ELF-1 (cell line): ENCODE measurements around the gene SWT1.
A peak's percentile ranks its signal among the peaks of the same experiment; 100 is the strongest.

Experiments used
- DNase-seq: peaks from one replicate; pipeline ENCODE4 v3.0.0-alpha.2; 2016; ENCODE audit warnings: low read depth, low spot score

SWT1 gene, protein sequence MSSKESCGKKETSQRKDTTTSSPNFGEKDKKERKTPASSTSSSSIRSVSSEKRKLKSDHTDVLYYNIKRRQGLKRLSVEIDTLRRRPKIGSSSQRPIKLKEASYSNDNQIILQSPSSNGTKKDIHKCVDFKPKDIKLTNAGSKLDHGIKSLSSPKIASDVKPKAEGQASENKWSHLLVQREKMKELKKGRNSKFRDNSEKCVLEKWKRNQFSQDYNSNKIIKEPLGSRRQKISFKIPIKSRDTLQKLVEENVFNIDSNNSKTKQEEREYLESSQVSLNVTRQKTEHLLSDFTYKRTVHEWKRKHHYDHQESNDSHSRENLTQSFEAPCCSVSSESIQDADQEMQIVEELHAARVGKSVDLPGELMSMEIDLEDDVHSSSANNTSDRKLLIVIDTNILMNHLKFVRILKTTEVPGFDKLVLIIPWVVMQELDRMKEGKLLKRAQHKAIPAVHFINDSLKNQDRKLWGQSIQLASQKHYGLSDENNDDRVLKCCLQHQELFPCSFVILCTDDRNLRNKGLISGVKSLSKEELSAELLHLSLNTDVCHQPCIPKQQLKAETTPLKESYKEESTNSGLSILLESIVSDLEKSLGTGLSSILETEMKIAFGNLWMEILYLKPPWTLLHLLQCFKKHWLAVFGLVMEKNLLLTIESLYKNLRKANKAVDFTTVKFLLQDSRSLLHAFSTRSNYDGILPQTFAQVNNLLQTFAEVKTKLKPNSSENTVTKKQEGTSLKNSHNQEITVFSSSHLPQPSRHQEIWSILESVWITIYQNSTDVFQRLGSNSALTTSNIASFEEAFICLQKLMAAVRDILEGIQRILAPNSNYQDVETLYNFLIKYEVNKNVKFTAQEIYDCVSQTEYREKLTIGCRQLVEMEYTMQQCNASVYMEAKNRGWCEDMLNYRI

DNA sequence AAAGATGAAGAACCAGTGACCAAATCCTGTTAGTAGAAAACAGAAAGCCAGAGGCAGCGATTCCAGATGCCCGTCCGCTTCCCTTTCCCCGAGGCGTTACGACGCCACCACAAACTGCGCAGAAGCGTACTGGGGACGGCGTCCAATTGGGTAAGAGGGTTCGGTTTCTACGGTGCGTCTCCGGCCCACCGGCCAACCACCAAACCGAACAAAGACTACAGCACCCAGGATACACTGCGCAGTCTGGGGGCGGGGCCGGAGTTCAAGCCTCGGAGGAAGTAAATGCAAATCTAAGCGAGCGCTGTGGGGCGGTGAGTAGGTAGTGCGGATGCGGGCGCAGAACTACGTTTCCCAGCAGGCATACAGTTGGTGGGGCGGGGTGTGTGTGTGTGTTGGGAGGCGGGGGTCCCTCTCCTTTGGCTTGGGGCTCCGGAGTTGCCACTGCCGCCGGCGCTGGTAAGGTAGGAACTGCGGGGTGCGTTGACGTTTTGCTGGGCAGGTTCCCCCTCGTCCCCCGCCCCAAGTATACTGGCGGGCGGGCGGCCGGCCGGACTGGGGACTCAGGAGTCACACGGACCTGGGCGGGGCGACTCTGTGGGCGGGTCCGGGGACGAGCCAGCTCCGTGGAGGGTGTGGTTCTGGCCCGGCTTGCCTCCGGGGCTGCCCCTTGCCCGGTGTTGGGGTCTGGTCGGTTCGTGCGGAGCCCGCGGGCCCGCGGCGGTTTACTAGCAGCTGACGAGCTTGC is at the start of gene SWT1, which contains the start of gene TRMT1L:
Gene SWT1, plus strand, starts transcription at position 314 of the 745 bp plus-strand sequence. CDS start 3,675 bp downstream, outside the sequence.
Gene TRMT1L, minus strand, starts transcription at position 100 of the 745 bp plus-strand sequence. CDS start 241 bp downstream, outside the sequence.
- DNase-seq, result peak; percentile 100

DNA sequence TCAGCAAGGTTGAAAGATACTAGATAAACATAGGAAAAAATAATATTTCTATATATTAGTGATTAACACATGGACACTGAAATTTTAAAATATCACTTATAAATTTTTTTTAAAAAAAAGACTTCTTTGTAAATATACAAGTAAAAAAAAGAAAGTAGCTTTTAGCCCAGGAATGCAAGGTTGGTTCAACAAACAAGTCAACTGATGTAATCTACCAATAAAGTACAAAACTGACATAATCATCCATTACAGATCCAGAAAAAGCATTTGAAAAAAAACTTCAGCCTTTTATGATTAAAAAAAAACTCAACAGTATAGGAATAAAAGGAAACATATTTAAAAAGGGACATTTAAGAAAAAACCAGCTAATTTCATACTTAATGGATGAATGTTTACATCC is 48.6 kb upstream of the SWT1 start:
- DNase-seq, result no peak

DNA sequence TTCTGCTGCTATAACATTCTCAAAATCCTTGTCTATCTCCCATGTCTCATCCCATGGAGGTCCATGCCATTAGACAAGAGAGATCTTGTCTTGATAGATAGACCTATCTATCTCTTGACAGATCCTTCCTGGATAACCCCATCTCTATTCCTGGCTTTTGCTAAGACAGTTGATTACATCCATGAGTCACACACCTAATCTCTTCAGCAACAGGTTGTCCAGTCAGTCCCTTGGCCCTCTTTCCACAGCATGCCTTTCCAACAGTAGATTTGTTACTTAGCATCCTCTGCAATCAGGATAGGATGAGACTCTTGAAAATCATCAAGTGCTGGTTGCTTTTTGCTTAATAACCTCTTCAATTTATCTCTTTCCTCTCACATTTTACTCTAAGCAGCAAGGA is 46.8 kb upstream of the SWT1 start:
- no peak for DNase-seq

DNA sequence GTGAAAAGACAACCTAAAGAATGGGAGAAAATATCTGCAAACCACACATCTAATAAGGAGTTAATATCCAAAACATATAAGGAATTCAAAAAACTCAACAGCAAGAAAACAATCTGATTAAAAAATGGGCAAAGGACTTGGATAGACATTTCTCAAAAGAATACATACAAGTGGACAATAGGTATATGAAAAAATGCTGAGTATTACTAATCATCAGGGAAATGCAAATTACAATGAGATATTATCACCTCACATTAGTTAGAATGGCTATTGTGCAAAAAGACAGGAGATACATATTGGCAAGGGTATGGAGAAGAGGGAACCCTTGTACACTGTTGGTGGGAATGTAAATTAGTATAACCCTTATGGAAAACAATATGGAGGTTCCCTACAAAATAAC is 45.1 kb upstream of the SWT1 start:
- no peak for DNase-seq

DNA sequence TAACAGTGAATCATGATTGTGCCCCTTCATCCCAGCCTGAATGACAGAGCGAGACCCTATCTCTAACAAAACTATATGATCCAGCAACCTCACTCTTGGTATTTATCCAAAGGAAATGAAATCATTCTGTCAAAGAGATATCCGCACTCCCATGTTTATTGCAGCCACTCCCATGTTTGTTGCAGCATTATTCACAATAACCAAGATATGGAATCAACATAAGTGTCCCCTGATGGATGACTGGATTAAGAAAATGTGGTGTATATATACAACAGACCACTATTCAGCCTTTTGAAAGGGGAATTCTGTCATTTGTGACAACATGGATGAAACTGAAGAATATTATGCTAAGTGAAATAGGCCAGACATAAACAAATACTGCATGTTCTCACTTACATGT is 44.6 kb upstream of the SWT1 start:
- DNase-seq, result no peak

DNA sequence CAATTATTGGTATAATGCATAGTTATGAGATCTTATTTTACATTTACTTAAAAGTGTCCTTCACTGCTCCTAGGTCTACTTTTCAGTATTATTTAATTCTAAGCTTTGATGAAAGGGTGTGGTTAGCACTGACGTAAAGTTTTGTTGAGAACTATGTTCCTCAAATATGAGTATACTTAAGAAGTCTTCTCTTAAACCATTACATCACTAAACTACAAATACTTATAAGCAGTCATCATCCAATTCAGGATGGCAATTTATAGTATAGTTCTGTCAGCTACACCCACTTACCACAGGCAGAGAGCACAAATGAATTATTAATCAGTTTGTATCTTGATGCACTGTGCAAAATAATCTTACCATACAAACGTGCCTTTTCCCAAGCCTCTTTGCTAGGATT is 27.3 kb upstream of the SWT1 start:
- no peak for DNase-seq

DNA sequence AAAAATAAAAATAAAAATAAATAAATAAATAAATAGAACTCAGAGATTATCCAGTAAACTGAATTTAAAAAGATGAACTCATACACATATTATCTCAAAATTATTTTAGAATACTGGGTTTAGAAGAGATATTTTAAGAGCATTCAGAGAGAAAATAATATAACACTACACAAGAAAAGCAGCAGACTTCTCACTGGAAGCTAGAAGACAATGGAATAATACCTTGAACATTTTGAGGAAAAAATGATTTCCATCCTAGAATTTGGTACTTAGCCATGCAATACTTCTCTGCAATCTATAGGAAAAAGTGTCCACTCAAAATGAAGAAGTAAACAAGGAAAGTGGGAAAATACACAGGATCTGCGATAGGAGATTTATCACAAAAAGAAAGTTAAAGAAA is 24.4 kb upstream of the SWT1 start:
- no peak for DNase-seq

DNA sequence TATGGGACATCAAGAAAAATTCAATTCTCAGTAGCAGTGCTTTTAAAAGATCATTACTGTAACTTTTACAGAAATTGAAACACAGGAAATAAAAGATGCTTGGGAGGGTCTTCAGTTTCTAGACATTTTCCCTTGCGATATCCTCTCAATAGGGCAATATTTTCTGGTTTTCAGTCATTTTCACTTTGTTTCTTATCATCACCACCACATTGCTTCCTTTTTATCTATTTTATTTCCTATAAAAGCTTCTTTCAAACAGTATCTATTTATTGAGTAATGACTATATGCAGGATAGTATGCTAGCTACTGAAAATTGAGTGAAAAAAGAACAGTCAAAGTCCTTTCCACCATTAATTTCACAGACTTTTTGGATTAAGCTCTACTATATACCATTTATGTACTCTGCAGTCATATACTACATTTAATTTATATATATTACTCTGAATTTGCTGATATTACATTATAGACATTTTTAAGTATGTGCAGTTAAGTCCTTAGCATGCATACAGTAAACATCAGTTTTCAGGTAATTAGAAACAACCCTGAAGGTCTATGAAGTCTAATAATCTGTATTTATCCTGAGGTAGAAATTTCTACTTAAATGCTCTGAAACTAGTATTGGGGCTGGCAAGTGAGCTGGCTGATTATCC is 18.9 kb upstream of the SWT1 start:
- DNase-seq, result no peak

DNA sequence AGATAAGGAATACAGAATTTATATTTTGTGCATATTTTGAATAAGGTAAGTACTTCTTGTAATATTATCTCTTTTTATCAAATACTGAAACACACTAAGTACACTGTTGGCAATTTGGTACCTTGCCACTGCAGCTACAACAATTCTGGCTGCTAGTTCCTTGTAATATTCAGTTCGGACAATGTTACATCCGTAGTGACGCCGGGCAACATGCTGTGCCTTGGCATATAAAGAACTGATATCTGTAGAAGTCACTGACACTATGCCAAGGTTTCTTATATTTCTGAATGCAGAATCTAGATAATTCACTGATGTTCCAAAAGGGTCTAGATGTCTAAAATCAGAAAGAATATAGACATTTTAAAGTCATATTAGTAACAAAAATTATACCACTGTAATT is 17.7 kb upstream of the SWT1 start:
- DNase-seq, result no peak

DNA sequence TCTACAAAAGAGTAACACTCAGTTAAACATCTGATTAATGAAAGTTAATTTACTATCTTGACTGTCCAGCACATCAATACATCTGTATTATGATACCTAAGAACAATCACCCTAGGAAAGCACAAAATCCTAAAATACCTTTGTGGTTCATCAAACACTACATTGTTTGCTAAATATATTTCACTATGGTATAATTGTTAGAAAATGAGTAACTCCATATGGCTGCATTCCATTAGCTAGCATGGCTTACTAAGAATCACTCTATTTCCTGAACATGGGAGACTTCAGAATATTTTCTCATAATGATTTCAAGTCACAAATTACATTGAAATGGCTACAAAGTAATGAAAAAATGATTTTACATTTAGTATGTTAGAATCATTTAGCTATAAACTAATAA is 12.7 kb upstream of the SWT1 start:
- DNase-seq, result no peak

DNA sequence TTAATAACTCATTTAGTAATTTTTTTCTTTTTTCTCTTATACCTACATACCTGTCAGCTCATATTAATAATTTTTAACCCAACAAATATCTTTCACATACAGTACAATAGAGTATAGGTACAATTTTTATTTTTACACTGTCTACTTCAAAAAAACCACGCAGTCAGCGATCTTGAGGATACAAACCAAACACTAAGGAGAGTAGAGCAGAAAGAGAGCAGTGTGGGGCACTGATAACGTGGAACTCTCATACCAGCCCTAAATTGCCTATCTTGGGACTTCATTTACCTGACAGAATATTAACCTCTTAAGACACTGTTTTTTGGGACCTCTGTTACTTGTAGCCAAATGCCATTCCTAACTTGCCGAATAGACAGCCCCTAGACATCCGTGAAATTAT is 5.8 kb upstream of the SWT1 start:
- no peak for DNase-seq

DNA sequence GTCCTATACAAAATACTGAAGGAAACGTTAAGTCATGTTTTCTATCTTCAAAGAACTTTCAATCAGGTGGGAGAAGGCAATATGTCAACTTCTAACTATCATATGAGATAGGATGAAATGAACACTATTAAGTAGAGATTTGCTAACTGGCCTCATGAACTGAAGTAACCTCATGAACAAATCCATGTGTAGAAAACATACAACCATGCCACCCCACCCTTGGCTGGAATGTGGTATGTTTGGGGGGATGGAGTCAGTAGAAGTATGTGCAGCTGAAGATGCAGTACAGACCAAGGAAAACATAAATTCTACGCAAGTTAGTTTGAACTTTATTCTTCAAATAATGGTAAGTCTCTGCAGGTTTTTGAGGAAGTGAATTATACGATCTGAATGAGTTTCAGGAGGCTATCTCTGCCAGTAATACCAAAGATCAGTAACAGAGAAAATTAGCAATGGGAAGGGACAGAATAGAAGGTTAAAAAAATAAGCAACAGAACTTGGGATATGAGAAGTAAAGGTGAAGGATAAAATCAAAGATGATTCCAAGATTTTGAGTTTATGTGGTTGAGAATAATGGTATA is 4.7 kb upstream of the SWT1 start:
- DNase-seq, result no peak

DNA sequence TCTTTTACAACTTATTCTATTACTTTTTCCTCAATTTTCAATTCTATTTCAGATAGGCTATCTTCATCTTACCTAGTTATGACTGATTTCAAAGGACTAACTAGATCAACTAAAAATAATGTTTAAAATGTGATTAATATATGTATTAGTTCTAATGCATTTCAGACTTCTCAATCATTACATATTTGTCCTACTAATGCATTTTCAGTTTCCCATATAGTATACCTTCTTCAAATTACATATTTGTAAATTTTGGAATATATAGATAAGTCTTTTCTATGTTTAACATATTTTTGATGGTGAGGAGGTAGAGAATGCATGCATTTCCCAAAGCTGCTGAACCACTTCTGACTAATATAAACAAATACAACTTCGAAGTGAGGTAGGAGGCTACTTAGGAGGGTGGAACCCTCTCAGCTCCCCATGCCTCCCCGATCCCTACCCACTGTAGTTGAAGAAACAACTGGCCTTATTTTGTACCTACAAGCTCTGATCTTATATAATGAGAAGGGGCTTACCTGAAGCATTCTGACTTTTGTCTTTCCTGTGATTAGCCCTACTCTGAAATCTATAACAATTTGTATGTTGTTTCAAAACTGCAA is 2.0 kb upstream of the SWT1 start:
- no peak for DNase-seq

DNA sequence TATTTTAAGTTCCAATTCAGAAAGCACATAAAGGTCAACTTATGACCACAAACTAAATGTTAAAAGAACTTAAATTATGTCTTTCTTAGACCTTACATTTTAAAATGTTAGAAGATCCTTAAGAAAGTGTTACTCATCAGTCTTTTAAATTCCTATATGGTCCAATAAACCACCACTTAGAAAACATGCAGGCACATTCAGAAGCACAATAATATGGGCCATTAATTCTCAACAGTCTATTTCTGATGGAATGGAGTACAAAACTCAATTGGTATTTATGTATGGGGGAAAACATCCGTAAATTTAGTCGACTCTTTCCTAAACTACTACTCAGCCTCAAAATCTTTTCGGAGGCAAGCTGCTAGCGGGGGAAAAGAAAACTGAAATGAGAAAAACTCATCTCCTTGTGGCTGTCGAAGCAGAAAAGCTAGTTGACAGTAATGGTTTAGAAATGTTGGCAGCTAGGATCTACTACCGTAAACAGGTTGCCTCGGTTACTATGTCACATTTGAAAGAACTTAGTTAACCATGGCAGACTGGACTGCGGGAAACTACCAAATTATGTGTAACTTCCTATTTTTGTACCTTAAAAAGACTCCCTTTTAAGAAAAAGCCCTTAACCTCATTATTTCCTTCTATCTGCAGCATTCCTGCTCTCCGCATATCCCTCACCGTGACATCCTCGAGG is 1.2 kb upstream of the SWT1 start:
- DNase-seq, result no peak

DNA sequence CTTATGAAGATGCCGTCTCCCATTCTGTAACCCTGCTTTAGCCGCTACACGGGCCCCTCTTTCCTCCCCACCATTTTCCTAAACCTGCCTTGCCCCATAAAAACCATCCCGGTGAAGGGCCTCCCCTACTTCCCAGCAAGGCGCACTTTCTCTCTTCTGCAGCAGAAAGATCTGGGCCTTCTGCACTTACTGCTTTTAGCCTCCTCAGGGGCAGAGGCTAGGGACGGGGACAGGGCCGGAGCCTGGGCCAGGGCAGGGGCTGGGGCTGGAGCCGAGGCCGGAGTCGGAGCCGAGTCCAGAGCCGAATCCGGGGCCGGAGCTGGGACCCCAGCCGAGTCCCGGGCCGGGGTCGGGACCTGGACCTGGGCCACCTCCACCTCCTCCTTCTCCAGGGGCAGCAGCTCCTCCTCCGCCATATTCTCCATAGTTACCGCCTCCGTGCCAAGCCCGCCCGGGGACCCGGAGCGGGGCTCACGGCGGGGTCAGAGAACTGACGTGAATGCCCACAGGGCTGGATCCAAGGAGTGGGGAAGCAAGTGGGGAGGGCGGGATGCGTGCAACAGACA is 596 bp upstream of the SWT1 start:
- DNase-seq, result no peak

DNA sequence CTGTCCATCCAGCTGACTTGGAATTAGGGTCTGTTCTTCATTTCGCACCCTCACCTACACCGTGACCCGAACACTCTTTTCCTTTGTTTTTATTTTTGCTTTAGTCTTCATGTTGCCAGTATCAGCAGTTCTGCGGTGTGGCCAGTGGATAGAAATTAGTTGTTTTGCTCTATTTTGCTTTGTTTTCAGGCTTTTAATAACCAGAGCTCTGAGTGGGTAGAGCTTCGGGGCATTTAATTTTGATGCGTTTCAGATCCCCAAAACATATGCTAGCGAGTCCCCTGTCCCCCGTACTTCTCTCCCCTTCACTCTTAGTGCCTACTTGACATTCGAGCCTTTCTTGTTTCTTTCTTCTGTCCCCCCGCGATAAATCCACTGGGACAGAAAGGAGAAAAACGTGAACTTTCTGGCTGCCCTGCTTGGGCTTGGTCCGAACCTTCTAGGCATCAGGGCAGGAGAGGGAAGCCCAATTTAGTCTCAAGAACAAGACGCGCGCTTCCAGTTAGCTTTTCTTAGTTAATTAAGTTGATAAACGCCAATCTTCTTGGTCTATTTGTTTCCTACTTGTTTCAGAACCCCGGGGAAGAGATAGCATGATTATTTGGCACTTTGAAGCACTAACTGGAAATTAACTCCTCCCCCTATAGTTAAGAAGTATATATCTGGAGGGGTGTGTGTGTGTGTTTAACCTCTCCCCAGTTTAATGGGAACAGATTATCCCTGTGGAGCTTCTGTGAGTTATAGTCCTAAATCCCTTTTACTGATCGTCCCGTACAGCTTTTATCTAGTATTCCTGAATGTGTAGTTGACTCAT is 839 bp downstream of the SWT1 start:
- no peak for DNase-seq

DNA sequence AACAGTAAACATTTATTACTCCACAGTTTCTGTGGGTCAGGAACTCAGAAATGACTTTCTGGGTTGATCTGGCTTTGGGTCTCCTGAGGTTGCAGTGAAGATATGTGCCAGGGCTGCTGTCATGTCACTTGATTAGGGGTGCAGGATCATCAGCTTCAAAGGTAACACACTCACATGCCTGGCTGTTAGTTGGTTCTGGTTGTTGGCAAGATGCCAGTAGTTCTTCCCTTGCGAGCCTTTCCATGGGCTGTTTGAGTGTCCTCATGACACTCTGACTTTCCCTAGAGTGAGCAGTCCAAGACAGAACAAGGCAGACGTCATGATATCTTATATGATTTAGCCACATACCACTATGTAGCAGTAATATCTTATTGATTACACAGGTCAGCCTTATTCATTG is 1.8 kb downstream of the SWT1 start:
- no peak for DNase-seq

DNA sequence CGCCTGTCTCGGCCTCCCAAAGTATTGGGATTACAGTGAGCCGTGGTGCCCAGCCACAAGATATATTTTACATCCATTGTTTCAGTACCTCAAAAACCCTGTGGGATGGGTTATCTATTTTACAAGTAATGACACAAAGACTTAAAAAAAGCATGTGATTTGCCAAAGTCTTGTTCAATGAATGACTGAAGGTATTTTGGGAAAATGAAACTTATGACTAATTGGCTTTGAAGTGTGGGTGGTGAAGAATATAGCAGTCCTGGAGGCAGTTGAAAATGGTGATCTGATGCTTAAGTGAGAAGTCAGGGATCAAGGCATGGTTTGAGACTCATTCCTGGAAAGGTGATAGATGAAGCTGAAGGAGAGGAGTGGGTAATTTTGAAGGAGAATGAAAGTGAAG is 3.0 kb downstream of the SWT1 start:
- DNase-seq, result no peak

DNA sequence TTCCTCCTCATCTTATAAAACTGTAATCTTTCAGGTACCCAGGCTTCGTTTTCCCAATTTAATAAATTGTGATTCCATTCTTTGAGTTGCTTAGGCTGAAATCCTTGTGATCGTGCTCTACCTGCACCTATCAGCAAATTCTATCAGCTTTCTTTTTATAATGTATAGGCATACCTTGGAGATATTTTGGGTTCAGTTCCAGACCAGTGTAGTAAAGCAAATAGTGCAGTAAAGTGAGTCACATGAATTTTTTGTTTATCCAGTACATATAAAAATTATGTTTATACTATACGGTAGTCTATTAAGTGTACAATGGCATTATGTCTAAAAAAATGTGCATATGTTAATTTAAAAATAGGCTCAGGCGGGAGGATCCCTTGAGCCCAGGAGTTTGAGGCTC is 5.5 kb downstream of the SWT1 start:
- DNase-seq, result no peak
